Measurements from ENCODE around the gene PLEKHA6.
A peak's percentile ranks its signal among the peaks of the same experiment; 100 is the strongest.

Gene PLEKHA6

GRCh38 chr1:204359474-204360255 lies at the start of gene PLEKHA6:
TSS of gene PLEKHA6 (minus strand) at chr1:204359929. CDS start at chr1:204273727, 86,202 bp downstream.
- no peak for DNase-seq

- DNase-seq: no peak
Observed at GRCh38 chr1:204409123-204409522, 49.4 kb upstream of the PLEKHA6 start.

GRCh38 chr1:204408602-204409001 lies 48.9 kb upstream of the PLEKHA6 start:
- DNase-seq: no peak

- no peak for DNase-seq
Observed at GRCh38 chr1:204408074-204408507, 48.4 kb upstream of the PLEKHA6 start.

GRCh38 chr1:204407295-204407971 lies 47.7 kb upstream of the PLEKHA6 start:
- DNase-seq: no peak

GRCh38 chr1:204406621-204407020 lies 46.9 kb upstream of the PLEKHA6 start:
- DNase-seq: no peak

- DNase-seq: no peak
Observed at GRCh38 chr1:204405988-204406387, 46.3 kb upstream of the PLEKHA6 start.

- DNase-seq: no peak
Observed at GRCh38 chr1:204404629-204405028, 44.9 kb upstream of the PLEKHA6 start.

GRCh38 chr1:204402391-204402790 lies 42.7 kb upstream of the PLEKHA6 start:
- DNase-seq: no peak

GRCh38 chr1:204401730-204402129 lies 42.0 kb upstream of the PLEKHA6 start:
- DNase-seq: no peak

GRCh38 chr1:204400882-204401510 lies 41.3 kb upstream of the PLEKHA6 start:
- DNase-seq: no peak

GRCh38 chr1:204398197-204399125 lies 38.7 kb upstream of the PLEKHA6 start:
- DNase-seq: peak; percentile 56

- no peak for DNase-seq
Observed at GRCh38 chr1:204396015-204396583, 36.4 kb upstream of the PLEKHA6 start.

GRCh38 chr1:204391629-204392028 lies 31.9 kb upstream of the PLEKHA6 start:
- no peak for DNase-seq

- DNase-seq: no peak
Observed at GRCh38 chr1:204390751-204391466, 31.2 kb upstream of the PLEKHA6 start.

GRCh38 chr1:204385727-204386126 lies 26.0 kb upstream of the PLEKHA6 start:
- DNase-seq: no peak

- DNase-seq: no peak
Observed at GRCh38 chr1:204384636-204385352, 25.1 kb upstream of the PLEKHA6 start.

GRCh38 chr1:204383163-204383904 lies 23.6 kb upstream of the PLEKHA6 start:
- no peak for DNase-seq

GRCh38 chr1:204382714-204383083 lies 23.0 kb upstream of the PLEKHA6 start:
- DNase-seq: no peak

- DNase-seq: no peak
Observed at GRCh38 chr1:204380293-204380831, 20.6 kb upstream of the PLEKHA6 start.
